Adrenal gland (tissue), 5 donors: ENCODE results near the gene RARRES1.

Source experiments
- POLR2A ChIP-seq, 2 donors: fragments of 450-650 bp; IDR thresholded peaks; one replicate each; pipeline ENCODE4 v1.6.1; 2017; ENCODE audit warnings: antibody characterized with exemption in 2 of 2, mild to moderate bottlenecking in 2 of 2, moderate library complexity in 1 of 2
- TF ChIP-seq, protein P1 (sequence below), 6 experiments: fragments of 450-650 bp in 4 of 6; fragments of 200-600 bp in 2 of 6; sonication (generic) in 1 of 6; IDR thresholded peaks; 1 replicate in 5 of 6; 2 replicates in 1 of 6; pipeline versions ENCODE4 v1.5.1 to v1.8.0; 2016 to 2021; ENCODE audit warnings: antibody characterized with exemption in 6 of 6, mild to moderate bottlenecking in 2 of 6, moderate library complexity in 1 of 6
- donor health status: DM: no; HTN: no; CAD: no.

DNA sequence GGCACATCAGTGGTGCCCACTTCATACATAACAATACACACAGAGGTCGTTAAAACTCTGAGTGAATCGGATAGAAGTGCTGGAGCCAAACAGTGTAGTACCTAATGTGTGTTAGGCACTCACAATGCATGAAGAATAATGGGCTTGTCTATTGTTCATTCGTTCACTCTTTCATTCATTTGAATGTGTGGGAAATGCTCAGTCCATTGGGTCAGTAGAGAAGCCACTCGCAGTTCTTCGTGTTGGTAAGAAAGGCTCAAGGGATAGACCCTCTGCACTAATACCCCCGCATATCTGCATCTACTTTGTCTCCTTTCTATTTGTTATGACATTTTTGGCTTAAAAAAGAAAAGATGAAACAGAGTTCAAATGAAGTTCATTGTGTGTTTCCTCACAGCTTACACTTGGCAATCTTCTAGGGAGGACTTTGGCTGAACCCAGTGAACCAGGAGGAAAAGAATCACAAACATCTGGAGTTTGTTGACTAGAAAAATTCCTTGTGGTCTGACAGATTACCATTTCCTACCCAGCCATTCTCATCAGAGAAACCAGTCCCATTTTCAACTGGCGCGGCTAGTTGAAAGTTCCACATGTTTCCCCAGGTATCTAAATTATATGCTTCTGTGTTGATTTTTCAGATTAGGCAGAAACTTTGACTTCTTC lies 36.8 kb upstream of the RARRES1 start:
- TF ChIP-seq, protein P1, sequence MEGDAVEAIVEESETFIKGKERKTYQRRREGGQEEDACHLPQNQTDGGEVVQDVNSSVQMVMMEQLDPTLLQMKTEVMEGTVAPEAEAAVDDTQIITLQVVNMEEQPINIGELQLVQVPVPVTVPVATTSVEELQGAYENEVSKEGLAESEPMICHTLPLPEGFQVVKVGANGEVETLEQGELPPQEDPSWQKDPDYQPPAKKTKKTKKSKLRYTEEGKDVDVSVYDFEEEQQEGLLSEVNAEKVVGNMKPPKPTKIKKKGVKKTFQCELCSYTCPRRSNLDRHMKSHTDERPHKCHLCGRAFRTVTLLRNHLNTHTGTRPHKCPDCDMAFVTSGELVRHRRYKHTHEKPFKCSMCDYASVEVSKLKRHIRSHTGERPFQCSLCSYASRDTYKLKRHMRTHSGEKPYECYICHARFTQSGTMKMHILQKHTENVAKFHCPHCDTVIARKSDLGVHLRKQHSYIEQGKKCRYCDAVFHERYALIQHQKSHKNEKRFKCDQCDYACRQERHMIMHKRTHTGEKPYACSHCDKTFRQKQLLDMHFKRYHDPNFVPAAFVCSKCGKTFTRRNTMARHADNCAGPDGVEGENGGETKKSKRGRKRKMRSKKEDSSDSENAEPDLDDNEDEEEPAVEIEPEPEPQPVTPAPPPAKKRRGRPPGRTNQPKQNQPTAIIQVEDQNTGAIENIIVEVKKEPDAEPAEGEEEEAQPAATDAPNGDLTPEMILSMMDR (IDR thresholded peaks at IDR 0.05) = no peak
- TF ChIP-seq POLR2A (IDR thresholded peaks at IDR 0.05) = no peak
